BE2C (cell line): ENCODE data around the gene NOX3.
A peak's percentile ranks its signal among the peaks of the same experiment; 100 is the strongest.

ENCODE experiments used
- DNase-seq: peaks from one replicate; pipeline ENCODE4 v3.0.0-alpha.2; 2020
- H3K27me3 ChIP-seq: fragments of 250-450 bp; sonication (Bioruptor Pico); 2 replicates; pipeline ENCODE4 v1.5.1; 2020; ENCODE audit warnings: mild to moderate bottlenecking
- H3K36me3 ChIP-seq: fragments of 250-450 bp; sonication (Bioruptor Pico); 2 replicates; pipeline ENCODE4 v1.5.1; 2020; ENCODE audit warnings: mild to moderate bottlenecking
- H3K4me1 ChIP-seq: fragments of 250-450 bp; sonication (Bioruptor Pico); 2 replicates; pipeline ENCODE4 v1.5.1; 2020
- H3K4me3 ChIP-seq: 2 replicates; pipeline ENCODE4 v1.5.1; 2011; ENCODE audit warnings: low read depth, low read length
- H3K9me3 ChIP-seq: fragments of 250-450 bp; sonication (Bioruptor Pico); 2 replicates; pipeline ENCODE4 v1.5.1; 2020
- TF ChIP-seq, protein P1 (sequence below): IDR thresholded peaks from 2 replicates; pipeline ENCODE4 v1.5.1; 2012; ENCODE audit warnings: mild to moderate bottlenecking, low read depth, low read length

The NOX3 gene

DNA sequence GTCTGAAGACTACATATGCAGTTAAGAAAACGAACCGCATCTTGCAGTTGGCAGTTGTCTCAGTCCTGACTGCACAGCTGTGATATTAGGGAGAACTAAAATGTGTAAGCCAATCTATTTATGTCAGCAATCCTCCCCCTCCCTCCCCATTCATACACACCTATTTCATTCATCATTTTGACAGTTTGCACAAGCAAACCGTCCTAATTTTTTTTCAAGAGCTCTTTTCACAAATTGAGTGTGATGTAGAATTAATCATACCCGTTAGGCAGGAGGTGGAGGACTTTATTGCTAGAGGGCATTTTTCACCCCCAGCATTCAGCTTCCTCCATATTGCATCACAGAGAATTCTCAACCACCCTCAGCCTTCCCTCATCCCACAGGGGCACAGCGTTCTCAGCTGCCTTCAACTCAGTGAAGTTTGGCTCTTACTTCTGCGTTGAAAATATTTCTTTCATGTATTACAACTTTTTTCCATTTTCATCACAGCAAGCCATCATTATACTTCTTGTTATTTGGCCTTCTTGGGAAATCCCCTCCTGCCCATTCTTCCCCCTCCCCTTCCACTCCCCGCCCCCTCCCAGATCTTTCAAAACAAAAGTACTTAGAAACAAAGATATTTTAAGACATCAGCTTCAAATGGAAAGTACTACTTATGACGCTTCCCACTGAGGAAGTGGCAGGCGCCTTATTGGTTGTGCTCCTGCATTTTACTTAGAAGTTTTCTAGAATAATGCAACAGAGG, 37.5 kb downstream of the NOX3 start:
- H3K4me3 ChIP-seq = peak overlapping the region; percentile 30
- H3K27me3 ChIP-seq = no peaks in the 10 kb centered on the region
- DNase-seq = no peak
- TF ChIP-seq, protein P1, sequence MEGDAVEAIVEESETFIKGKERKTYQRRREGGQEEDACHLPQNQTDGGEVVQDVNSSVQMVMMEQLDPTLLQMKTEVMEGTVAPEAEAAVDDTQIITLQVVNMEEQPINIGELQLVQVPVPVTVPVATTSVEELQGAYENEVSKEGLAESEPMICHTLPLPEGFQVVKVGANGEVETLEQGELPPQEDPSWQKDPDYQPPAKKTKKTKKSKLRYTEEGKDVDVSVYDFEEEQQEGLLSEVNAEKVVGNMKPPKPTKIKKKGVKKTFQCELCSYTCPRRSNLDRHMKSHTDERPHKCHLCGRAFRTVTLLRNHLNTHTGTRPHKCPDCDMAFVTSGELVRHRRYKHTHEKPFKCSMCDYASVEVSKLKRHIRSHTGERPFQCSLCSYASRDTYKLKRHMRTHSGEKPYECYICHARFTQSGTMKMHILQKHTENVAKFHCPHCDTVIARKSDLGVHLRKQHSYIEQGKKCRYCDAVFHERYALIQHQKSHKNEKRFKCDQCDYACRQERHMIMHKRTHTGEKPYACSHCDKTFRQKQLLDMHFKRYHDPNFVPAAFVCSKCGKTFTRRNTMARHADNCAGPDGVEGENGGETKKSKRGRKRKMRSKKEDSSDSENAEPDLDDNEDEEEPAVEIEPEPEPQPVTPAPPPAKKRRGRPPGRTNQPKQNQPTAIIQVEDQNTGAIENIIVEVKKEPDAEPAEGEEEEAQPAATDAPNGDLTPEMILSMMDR = no peak
- H3K4me1 ChIP-seq = peaks cover 10% of the 10 kb centered on the region
- H3K9me3 ChIP-seq = no peaks in the 10 kb centered on the region
- H3K36me3 ChIP-seq = no peaks in the 10 kb centered on the region; the same call in 1 of the 2 replicates

DNA sequence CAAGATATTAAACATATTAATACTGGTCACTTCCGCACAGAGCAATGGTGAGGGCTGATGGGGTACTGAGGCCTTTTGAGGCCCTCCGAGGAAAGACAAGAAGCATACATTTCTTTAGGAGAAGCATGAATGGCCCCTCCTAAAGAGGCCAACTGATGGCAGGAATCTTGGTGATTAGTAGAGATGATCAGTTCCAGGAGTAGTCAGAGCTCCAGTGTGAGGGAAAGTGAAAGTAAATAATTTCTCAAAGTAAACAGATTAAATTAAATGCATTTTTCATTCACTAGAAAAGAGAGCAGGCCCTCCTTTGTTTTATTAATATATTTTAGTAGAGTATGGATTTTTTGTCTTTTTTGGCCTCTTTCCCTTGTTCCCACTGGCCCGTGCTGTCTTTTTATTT, 38.2 kb downstream of the NOX3 start:
- H3K4me1 ChIP-seq = peaks cover 14% of the 10 kb centered on the region
- no peaks in the 10 kb centered on the region for H3K27me3 ChIP-seq
- no peak for DNase-seq
- peak overlapping the region; percentile 30 for H3K4me3 ChIP-seq
- no peaks in the 10 kb centered on the region for H3K9me3 ChIP-seq
- TF ChIP-seq, protein P1 = no peak
- no peaks in the 10 kb centered on the region; the same call in 1 of the 2 replicates for H3K36me3 ChIP-seq

DNA sequence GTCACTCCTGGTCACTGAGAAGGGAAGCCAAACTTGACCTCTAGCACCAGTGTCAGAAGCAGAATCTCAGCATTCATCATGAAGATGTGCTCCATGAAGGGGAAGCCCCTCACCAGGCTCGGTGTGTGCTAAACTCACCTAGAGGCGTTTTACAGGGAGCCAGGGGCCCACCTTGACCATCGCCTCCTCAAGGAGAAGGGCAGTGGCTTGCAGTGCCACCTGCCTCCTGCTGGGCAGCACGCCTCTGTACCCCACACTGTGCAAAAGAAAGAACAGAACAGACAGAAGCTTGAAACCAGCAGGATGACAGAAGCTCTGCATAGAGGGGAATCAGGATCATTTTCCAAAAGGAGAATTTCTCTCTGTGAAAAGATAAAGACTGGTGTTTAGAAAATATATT, 39.7 kb downstream of the NOX3 start:
- DNase-seq = no peak
- Histone ChIP-seq H3K9me3 (no peaks in the 10 kb centered on the region), H3K27me3 (no peaks in the 10 kb centered on the region), H3K4me1 (peaks cover 25% of the 10 kb centered on the region), H3K4me3 (no peak overlapping the region), H3K36me3 (no peaks in the 10 kb centered on the region)
- TF ChIP-seq, protein P1 = no peak

DNA sequence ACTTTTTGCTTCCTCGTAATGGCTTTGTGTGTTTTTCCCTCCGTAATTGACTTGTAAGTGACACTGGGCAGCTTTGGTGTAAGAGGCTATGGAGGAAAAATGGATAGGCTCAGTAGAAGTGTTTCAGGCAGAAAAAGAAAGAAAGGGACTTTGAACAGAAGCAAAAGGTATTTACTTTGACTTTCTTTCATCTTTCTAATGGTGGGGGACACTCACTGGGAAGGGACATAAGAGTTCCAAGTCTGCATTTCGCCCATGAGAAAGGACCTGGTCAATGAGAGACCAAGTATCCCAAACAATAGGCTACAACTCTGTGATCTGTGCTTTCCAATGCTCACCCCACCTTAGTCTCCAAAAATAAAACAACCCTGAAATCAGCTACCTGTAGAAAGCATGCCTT, 41.6 kb downstream of the NOX3 start:
- H3K9me3 ChIP-seq = no peaks in the 10 kb centered on the region
- H3K4me1 ChIP-seq = peaks cover 40% of the 10 kb centered on the region
- H3K27me3 ChIP-seq = no peaks in the 10 kb centered on the region
- no peaks in the 10 kb centered on the region for H3K36me3 ChIP-seq
- no peak for DNase-seq
- TF ChIP-seq, protein P1 = no peak
- H3K4me3 ChIP-seq = no peak overlapping the region

DNA sequence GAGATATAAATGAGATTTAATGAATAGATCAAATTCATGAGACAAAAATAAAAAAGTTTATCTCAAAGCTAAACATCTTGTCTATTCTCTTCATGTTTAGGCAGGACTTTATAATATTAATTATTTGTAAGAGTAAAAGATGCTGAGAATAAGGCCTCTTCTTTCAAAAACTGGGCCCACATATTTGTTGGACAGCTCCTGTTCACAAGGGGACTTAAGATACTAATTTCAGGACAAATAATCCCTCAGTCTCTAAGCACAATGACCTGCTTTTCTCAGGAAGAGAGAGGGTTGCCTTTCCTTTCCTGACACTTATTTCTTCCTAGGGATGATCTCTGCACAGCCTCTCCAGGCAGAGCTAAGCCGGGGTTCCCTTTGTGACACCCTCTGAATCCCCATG, 43.3 kb downstream of the NOX3 start:
- DNase-seq = no peak
- Histone ChIP-seq H3K4me3 (no peak overlapping the region), H3K36me3 (no peaks in the 10 kb centered on the region), H3K4me1 (peaks cover 34% of the 10 kb centered on the region), H3K27me3 (no peaks in the 10 kb centered on the region), H3K9me3 (no peaks in the 10 kb centered on the region)
- TF ChIP-seq, protein P1 = no peak
